Stimulated activated CD4-positive, alpha-beta T cell treated with anti-CD3 and anti-CD28 coated beads, Interleukin-2, amount 100 ng/mL, for 48 hours (primary cell): Measurements from ENCODE around the gene RNF31.
"Not testable (repeated sequence)": the region's sequence is repeated elsewhere in the genome, so short reads cannot be mapped to it uniquely, and the experiment has no call there.

ENCODE experiments used
- DNase-seq, 2 donors: peaks; one replicate each; pipeline ENCODE4 v3.0.0-alpha.2; 2020

RNF31 gene

GRCh38 chr14:24184104-24184970, 37.0 kb downstream of the RNF31 start:
- no peak for DNase-seq

GRCh38 chr14:24185026-24185425, 37.7 kb downstream of the RNF31 start:
- DNase-seq = no peak

GRCh38 chr14:24185741-24186140, 38.4 kb downstream of the RNF31 start:
- DNase-seq = no peak

DNA sequence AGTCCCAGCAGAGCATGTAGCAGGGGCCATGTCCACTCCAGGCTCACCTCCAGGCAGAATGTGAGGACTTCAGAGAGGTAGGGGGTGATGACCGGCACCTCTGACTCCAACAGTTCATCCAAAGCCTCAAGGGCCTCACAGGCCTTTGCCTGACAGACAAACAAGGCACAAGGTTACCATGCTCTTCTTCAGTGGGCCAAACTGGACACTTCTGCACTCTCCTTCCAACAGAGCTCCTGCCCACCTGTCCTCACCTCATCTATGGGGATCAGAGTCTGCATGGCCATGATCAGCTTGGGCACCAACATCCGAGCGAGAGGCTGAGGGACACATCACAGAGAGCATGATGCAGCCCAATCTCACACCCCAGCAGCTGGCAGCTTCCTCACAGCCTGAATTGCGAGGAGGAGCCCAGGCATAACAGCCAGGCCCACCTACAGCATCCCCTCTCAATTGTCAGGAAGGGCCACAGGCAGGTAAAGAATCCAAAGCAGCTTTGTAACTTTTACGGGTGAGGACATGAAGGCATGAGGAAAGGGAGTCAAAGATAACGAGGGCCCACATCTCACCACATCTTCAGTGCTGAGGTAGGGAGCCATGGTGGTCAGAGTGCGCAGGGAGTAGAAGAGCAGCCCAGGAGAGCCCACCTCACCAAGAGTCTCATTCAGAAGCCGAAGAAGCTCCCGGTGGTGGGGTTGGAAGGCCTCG, 39.7 kb downstream of the RNF31 start:
- no peak for DNase-seq

DNA sequence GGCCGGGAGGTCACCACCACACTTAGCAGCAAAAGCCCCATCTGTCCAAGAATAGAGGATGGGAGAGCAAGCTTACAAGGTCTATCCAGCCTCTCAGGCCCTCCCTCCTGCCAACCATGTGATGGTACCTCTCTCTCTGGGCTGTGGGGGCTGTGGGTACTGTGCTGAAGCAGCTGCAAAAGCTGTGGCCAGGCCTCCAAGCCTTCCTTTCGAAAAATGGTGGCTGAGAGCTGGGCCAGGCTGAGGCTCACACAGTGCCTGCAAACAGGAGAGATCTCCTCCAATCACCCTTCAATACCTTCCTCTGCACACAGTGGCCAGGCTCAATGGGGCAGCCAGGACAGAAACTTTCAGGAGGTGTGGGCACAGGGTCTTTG, 40.2 kb downstream of the RNF31 start:
- no peak for DNase-seq

GRCh38 chr14:24188251-24189058, 41.2 kb downstream of the RNF31 start, which contains the start of gene IPO4:
IPO4 (minus strand) TSS chr14:24188816; CDS start chr14:24188787, 29 bp downstream.
- peak; percentile 91 to 92 for DNase-seq

GRCh38 chr14:24189059-24189375, 41.7 kb downstream of the RNF31 start:
- DNase-seq = no peak

DNA sequence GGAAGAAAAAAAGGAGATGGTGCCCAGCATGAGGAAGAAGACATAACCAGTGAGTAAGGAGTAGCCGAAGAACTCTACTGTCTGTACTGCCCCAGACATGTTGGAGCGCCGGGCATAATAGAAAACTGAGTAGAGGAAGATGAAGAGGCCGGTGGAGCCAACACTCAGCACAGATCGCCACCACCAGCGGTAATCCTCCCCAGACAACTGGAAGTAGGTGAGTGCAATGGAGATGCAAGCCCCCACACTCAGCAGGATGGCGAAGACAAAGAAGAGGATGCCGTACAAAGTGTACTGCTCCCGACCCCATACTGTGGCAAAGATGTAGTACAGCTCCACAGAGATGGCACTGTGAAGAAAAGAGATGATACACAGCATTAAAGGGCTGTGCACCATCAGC, 42.2 kb downstream of the RNF31 start:
- DNase-seq = no peak

GRCh38 chr14:24190416-24190815, 43.1 kb downstream of the RNF31 start:
- no peak for DNase-seq

- no peak for DNase-seq
Observed at GRCh38 chr14:24192933-24193332, 45.6 kb downstream of the RNF31 start.

DNA sequence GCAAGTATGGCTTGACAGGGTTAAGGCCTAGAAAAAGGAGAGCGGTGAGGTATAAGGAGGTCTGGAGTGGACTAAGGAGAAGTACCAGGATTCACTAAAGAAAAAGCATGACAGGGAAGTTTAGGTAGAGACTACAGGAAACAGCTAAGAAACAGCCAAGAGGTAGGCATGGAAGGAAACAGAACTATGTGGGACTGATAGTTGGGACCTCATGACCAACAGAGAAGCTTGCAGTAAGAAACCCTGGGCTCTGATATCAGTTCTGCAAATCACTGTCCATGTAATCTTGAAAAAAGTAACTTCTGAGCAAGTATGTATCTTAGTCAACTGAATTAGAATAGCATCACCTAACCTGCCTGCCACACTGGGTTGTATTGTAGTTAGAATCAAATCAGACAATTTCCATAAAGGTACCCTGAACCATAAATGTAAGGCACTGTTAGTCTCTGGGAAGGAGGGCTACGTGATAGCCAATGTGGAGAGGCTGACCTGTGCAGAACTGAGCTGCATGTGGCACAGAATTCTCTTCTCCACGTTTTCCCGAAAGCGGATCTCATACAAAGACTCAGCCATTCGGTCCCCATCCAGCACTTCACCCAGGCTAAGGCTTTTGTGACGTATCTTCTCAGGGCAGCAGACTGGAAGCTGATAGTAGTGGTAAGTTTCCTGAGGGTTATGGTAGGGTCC, 47.0 kb downstream of the RNF31 start:
- no peak for DNase-seq

- no peak for DNase-seq
Observed at GRCh38 chr14:24194873-24195185, 47.5 kb downstream of the RNF31 start.

DNA sequence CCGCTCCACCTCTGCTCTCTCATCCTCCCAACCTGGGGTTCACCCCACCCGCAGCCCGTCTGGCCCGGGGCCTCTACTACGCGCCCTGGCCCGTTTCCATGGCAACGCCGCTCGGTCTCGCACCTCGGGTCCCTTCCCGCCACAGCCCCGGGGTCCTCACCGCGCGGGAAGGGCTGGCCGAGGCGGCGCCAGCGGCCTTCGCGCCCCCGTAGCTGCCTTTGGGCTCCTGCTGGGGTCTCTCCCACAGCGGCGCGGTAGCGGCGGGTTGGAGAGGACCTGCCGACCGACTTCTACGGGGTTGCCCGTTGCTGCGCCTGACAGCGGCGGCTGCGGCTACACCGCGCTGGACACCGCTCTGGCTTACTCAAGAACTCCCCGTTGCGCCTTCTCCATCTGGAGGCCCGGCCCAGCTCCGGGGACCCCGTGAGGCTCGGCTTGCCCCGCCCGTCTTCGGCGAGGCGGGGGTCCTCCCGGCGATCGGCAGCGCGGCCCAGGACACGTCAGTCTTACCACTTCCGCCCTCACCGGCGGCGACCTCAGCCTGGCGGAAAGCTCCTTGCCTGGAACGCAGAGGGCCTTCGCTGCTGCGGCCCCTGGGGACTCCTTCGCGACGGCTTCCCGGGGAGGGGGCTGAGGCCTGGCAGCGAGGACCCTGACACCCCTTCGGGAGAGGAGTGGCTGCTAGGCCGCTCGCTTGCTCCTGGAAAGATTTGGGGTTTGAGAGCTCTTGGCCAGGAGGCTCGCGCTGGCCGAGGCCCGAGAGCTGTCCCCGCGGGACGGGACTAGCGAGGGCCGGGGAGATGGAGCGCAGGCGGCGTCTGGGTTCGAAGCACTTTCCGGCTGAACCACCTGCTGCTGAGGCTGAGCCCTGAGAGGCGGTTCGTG, 48.1 kb downstream of the RNF31 start, which contains the start of gene TM9SF1:
Gene TM9SF1 (minus strand): TSS at position 256 of the 885 bp plus-strand sequence. CDS start 422 bp downstream, outside the sequence.
- DNase-seq = peak; percentile 76 to 79

DNA sequence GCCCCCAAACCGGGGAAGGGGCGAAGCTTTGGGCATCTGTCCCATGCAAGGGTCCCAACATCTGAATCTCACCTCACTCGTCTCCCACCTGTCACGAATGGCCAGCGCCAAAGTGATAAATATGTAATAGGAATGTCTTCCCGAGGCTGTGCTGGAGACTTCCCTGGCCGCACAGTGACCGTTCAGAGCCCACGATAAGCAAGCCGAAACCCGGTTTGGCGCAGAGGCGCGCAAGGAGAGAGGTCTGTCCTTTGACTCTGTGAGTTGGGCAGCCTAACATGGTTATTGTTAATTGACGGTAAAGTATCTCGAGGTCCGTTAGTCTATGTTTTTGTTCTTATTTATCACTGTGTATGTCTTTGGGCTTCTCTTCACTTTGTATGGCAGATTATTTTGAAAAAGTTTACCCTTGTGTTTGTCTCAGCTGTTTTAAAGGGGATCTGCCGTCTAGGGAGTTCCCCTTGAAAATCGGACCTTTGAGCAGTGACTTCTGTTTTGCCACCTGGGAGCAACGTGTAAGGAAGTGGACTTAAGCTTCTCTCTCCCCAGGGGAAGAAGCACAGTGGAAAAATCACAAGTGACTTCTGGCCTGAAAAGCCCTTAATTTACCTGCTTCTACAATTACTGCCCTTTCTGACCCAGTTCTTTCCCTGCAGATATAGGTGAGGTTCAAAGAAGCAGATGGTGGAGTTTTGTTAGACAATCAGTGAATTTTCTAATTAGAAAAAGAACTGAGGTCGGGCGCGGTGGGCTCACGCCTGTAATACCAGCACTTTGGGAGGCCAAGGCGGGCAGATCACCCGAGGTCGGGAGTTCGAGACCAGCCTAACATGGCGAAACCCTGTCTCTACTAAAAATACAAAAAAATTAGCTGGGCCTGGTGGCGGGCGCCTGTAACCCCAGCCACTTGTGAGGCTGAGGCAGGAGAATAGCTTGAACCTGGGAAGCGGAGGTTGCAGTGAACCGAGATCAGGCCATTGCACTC, 49.1 kb downstream of the RNF31 start:
- DNase-seq = no peak

GRCh38 chr14:24197056-24197450, 49.8 kb downstream of the RNF31 start:
- DNase-seq = no peak

- DNase-seq = no peak
Observed at GRCh38 chr14:24198814-24199524, 51.7 kb downstream of the RNF31 start.

GRCh38 chr14:24202538-24202937, 55.2 kb downstream of the RNF31 start:
- DNase-seq = not testable (repeated sequence)

- DNase-seq = not testable (repeated sequence)
Observed at GRCh38 chr14:24203249-24203886, 56.1 kb downstream of the RNF31 start.
